Activated T-helper 1 cell treated with Interleukin-2 at 50 U/mL for 16 hours (primary cell): Measurements from ENCODE around the gene CCDC34.
"Not testable (repeated sequence)": the region's sequence is repeated elsewhere in the genome, so short reads cannot be mapped to it uniquely, and the experiment has no call there.

Experiments used
- DNase-seq: peaks from one replicate; pipeline ENCODE4 v3.0.0-alpha.2; 2020; ENCODE audit warnings: low read depth

CCDC34 gene

GRCh38 chr11:27321340-27321739, 41.7 kb downstream of the CCDC34 start:
- not testable (repeated sequence) for DNase-seq

GRCh38 chr11:27319072-27319471, 43.9 kb downstream of the CCDC34 start:
- DNase-seq, result no peak

GRCh38 chr11:27317751-27318150, 45.3 kb downstream of the CCDC34 start:
- no peak for DNase-seq

- no peak for DNase-seq
These were observed 47.2 kb downstream of the CCDC34 start for GRCh38 chr11:27315836-27316235.

GRCh38 chr11:27313157-27313821, 49.7 kb downstream of the CCDC34 start:
- DNase-seq, result no peak

- DNase-seq, result no peak
These were observed 50.9 kb downstream of the CCDC34 start for GRCh38 chr11:27312110-27312509.

GRCh38 chr11:27310707-27311106, 52.3 kb downstream of the CCDC34 start:
- DNase-seq, result no peak

GRCh38 chr11:27310182-27310581, 52.8 kb downstream of the CCDC34 start:
- DNase-seq, result no peak

- DNase-seq, result no peak
These were observed 54.0 kb downstream of the CCDC34 start for GRCh38 chr11:27309046-27309445.

GRCh38 chr11:27307232-27307631, 55.8 kb downstream of the CCDC34 start:
- no peak for DNase-seq

- no peak for DNase-seq
These were observed 57.3 kb downstream of the CCDC34 start for GRCh38 chr11:27305751-27306150.

- DNase-seq, result no peak
These were observed 58.5 kb downstream of the CCDC34 start for GRCh38 chr11:27304514-27304913.

GRCh38 chr11:27303903-27304302, 59.1 kb downstream of the CCDC34 start:
- DNase-seq, result no peak

GRCh38 chr11:27300974-27301373, 62.0 kb downstream of the CCDC34 start:
- no peak for DNase-seq

- no peak for DNase-seq
These were observed 65.4 kb downstream of the CCDC34 start for GRCh38 chr11:27297616-27298015.

GRCh38 chr11:27296497-27296896, 66.5 kb downstream of the CCDC34 start:
- no peak for DNase-seq

GRCh38 chr11:27295928-27296327, 67.1 kb downstream of the CCDC34 start:
- no peak for DNase-seq

- no peak for DNase-seq
These were observed 68.4 kb downstream of the CCDC34 start for GRCh38 chr11:27294654-27295053.

GRCh38 chr11:27293515-27294417, 69.2 kb downstream of the CCDC34 start:
- DNase-seq, result no peak

- DNase-seq, result no peak
These were observed 70.4 kb downstream of the CCDC34 start for GRCh38 chr11:27292637-27293010.

- no peak for DNase-seq
These were observed 70.9 kb downstream of the CCDC34 start for GRCh38 chr11:27291954-27292636.

GRCh38 chr11:27291302-27291889, 71.6 kb downstream of the CCDC34 start:
- no peak for DNase-seq
